Measurements from ENCODE around the gene PAPPA2. TPM values are rescaled to one million over a fixed set of nuclear protein-coding genes. Genes with fewer than 3 reads are reported as not detected.

The PAPPA2 gene
- polyA plus RNA-seq, 1 donor = 0.39 TPM

DNA sequence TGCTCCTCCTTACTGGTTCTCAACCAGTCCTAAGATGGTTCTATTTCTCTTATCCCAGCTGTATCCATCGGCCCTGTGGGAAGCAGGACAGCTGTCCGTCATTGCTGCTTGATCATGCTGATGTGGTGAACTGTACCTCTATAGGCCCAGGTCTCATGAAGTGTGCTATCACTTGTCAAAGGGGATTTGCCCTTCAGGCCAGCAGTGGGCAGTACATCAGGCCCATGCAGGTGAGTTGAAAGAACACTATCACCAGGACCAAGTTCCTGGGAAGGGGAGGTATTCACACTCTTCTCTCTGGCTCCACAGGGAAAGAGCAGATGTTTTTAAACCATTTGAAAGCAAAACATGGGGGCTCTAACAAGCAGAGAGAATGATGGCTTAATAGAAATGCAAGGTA lies 302.6 kb downstream of the PAPPA2 start:
- no peak for DNase-seq (ENCODE audit: low read depth)

DNA sequence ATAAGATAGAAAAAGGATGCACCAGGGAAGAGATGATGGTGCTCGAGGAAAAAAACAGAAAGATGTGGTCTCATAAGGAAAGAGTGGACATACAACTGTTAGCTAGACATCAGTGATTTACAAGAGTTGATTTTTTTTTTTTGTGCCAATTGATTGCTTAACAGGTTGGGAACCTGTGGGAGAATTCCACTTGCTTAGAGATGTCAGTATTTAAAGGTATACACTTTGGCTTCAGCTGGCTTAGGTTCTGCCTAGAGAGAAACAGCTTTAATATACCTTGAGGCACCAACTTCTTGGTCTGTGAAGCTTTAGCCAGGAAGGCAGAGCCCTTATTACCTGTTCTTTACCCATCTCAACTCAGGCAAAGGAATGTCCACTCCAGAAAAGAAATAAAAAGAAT lies 303.8 kb downstream of the PAPPA2 start:
- no peak for DNase-seq (ENCODE audit: low read depth)

- no peak for DNase-seq (ENCODE audit: low read depth)
Measured at GRCh38 chr1:176767714-176768136, 304.8 kb downstream of the PAPPA2 start.

DNA sequence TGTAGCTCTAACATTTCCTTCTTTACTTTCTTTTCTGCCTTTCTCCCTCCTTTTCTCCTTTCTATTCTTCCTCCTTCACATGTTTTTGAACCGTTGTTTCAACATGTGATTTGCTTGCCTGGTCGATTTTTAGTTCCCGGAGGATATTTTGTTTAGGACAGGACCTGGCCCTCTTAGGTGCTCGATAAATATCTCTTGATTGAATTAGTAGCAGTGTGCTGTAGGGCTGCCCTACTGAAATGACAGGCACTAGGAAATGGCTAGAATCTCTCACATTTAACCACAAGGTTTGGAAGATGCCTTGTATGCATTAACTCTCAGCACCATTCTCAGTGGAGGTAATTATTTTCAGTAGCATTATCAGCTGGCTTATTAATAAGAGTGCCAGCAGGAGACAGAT lies 305.6 kb downstream of the PAPPA2 start:
- no peak for DNase-seq (ENCODE audit: low read depth)

DNA sequence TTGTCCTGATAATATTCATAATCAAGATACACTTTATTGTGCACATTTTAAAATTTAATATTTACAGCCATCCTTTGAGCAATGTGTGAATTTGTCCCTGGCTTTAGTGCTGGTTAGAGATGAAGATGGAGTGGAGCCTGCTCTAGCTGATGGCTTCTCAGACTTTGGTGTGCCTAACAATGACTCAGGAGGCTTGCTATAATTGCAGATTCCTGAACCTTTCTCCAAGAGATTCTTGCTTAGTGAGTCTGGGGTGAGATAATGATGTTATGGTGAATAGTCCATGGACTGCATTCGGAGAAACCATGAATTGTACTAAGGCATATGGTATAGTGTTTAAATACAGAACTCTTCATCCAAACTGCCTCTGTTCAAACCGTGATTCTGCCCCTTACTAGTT lies 307.1 kb downstream of the PAPPA2 start:
- no peak for DNase-seq (ENCODE audit: low read depth)

- DNase-seq (ENCODE audit: low read depth) = no peak
Measured at GRCh38 chr1:176773038-176773437, 310.1 kb downstream of the PAPPA2 start.

DNA sequence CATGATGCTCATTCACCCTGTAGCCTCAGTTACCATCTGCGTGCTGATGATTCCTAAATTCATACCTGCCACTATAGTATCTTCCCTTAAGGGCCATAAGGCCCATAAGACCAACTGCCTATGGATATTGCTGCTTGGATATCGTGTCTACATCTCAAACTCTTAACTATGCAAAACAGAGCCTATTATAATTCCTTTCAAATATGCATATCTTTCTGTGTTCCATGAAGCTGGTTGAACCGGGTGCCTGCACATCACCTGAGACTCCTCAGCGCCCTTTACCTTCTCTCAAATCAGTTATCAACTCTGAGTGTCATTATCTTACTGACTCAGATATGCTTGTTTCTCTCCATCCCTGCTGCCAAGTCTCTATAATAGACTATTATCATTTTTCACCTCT lies 311.2 kb downstream of the PAPPA2 start:
- DNase-seq (ENCODE audit: low read depth) = no peak

DNA sequence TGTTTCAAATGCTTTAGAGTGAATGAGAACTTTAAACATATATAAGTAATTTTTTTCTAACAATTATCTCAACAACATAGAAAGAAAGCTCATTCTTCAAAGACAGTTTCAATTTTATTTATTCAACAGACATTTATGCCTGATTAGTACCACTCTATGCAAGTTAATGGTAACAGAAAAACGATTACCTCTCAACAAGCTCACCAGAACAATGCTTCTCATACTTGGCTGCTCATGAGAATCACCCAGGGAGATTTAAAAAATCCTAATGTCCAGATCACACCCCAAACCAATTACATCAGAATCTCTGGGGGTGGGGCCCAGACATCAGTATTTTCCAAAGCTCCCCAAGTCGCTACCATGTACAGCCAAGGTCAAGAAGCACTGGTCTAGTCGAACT lies 312.4 kb downstream of the PAPPA2 start:
- DNase-seq (ENCODE audit: low read depth) = no peak

GRCh38 chr1:176775996-176776395 lies 313.0 kb downstream of the PAPPA2 start:
- no peak for DNase-seq (ENCODE audit: low read depth)

DNA sequence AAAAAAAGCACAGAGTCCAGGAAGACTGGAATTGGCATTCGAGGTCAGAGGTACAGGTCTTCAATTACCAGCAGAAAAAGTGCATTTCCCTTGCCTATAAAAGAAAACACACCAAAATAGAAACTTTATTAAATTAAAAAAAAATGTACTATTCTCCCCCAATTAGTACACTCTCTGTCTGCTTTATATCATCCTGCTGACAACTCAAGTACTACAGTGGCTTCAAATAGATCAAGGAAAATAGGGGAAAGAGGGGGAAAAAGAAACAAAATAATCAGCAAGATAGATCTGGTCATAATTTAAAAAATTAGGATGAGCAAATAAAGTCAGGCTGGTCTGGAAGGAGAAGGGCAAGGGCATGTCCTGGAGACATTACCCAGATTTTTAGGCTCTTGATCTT lies 315.1 kb downstream of the PAPPA2 start:
- DNase-seq (ENCODE audit: low read depth) = no peak

DNA sequence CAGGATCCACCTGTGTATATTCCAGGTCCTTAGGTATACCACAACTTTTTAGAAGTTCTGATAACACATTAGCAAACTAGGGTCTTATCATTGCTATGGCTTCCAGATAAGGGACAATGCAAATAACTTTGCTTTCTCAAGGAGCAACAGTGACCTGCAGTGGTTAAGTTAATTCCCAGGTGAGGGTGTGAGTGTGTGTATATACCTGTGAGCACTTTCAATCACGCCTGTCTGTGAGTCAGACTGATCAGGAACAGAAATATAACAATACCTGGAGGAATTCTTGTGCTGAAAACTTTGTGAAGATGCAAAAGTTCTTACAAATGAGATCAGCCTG lies 317.0 kb downstream of the PAPPA2 start:
- no peak for DNase-seq (ENCODE audit: low read depth)

- DNase-seq (ENCODE audit: low read depth) = no peak
Measured at GRCh38 chr1:176783309-176783708, 320.3 kb downstream of the PAPPA2 start.

DNA sequence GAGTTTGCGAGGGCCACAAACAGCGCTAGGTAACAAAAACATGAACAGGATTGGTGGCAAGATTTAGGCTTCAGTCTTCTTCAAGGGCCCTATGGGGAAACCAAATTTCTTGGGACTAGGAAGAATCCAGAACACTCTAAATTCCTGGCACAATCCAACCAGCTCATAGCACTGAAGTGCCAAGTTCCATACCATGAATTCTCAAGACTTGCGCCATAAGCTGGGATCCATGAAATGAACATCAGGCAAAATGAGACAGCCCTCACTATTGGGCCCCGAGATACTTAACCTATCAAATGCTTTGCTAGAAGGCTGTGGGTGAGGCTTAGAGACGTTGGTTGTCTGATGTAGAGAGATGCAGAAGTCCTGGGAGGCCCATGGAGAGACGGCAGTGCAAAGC lies 322.1 kb downstream of the PAPPA2 start:
- no peak for DNase-seq (ENCODE audit: low read depth)

- DNase-seq (ENCODE audit: low read depth) = no peak
Measured at GRCh38 chr1:176785791-176786190, 322.8 kb downstream of the PAPPA2 start.

- DNase-seq (ENCODE audit: low read depth) = no peak
Measured at GRCh38 chr1:176786274-176786673, 323.3 kb downstream of the PAPPA2 start.

DNA sequence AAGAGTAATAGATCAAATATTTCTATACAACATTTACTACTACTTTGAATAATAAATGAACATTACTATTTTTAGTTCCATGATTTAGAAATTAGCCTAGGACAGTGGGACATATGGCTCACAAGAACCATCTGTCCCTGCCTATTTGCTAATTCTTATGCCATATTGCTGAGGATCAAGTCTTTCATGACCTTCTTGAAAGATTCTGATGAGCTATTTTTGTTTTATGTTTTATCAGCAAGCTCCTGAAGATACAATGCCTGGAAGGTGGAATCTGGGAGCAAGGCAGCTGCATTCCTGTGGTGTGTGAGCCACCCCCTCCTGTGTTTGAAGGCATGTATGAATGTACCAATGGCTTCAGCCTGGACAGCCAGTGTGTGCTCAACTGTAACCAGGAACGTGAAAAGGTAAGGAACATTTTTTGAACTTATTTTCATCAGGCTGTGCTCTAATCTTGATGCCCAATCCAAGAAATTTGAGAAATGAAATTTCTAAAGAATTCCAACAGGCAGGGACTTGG lies 326.7 kb downstream of the PAPPA2 start:
- DNase-seq (ENCODE audit: low read depth) = no peak

DNA sequence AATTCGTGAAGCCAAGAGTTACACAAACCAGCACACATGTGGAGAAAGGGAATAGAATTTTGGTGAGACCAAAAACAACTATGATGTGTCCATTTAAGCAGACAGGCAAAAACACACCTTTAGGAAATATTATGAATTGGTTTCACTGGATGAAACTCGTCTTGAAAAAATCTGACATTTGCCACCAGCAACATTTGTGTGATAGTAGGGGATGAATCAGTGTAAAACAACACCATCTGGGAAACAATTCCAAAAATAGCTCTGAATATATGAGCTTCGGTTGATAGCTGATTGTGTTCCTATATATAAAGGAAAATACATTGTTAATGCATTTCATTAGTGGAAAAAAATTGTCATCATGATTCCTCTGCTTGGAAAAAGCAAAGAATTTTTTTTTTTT lies 327.8 kb downstream of the PAPPA2 start:
- DNase-seq (ENCODE audit: low read depth) = no peak

DNA sequence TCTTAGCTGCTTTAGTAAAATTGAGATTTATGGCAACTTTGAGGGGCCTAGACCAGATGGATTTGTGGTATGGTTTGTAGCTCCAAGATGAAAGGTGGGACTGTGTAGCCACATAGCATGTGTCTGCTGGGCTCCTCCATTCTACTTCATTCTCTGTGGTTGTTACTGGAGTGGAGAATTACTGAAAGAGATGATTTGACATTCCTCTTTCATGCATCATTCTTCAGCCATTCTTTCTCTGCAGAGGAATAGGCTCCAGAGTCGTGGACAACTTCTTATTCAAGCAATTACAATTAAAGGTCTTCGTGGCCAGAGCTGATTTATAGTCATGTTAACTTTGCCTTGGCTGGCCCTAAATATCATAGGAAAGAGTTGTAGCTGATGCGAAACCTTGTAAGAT lies 328.9 kb downstream of the PAPPA2 start:
- no peak for DNase-seq (ENCODE audit: low read depth)

DNA sequence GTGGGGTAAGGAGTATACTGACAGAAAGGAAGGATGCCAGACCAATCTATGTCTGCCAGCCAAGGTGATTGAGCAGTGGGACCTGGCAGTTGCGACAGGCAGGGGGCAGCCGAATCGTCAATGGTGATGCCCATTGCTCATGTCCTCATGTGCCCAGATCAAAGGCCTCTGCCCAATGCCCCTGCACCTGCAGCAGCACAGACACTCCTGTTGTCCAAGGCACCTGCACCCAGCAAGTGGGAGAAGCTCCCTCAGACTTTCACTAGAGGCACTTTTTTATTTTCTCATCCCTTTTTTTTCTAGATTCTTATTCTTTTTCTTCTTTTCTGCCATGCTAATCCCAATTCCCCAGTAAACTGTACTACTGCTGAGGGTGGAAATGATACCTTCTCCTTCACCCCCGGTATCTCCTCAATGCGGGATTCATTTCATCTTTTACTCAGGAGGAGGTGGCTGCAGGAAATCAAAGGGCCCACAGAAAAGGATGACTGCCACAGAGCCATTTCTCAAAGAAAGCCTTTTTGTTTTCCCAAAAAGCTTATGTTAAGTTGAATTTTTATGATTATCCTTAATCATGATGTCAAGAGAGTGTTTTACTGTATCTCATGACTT lies 332.0 kb downstream of the PAPPA2 start:
- no peak for DNase-seq (ENCODE audit: low read depth)

- DNase-seq (ENCODE audit: low read depth) = no peak
Measured at GRCh38 chr1:176795929-176796328, 333.0 kb downstream of the PAPPA2 start.

GRCh38 chr1:176796583-176796982 lies 333.6 kb downstream of the PAPPA2 start:
- no peak for DNase-seq (ENCODE audit: low read depth)

DNA sequence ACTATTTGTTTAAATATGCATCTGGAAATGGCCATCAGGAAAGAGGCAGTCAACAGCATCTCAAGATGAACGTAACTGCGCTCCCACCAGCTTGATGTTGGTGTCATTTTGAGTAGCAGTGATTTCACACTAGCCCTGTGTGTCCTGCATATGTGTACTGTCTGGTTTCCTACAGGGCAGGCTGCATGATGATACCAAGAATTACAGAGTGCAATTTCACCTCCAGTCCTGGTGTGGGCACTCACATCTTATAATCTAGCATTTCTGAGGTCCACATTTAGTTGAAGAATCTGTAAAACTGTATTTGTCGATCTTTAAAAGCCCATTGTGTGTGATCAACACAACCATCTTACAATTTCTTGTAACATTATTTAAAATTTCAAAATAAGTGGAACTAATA lies 336.4 kb downstream of the PAPPA2 start:
- DNase-seq (ENCODE audit: low read depth) = no peak

DNA sequence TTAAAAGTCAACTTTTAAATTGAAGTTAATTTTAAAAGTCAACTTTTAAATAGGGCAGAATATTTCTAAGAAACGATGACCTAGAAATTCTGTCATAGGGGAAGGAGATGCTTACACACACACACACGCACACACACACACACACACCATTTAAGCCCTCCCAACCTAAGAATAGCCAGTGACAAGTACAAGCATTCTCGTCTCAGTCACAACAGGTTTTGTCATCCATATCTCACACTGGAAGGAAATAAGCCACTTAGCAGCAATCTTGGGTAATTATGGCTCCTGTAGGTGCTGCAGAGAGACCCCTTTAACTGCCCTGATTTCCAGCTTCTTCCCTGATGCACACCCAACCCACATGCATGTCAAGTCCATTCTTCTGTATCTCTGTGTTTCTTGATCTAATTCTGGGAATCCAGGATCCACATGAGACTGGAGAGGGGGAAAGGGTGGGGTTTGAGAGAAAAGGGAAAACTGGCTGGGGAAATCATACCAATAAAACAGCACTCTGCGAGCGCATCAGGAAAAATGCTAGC lies 338.1 kb downstream of the PAPPA2 start:
- DNase-seq (ENCODE audit: low read depth) = no peak

GRCh38 chr1:176801514-176802020 lies 338.6 kb downstream of the PAPPA2 start:
- peak; percentile 48 for DNase-seq (ENCODE audit: low read depth)

Data from forelimb muscle (tissue), 1 donor.